NK-92 treated with Interleukin-12 subunit alpha and Interleukin-12 subunit beta, amount 100 ng/mL, for 24 hours (cell line): ENCODE measurements around the gene STX4.
A peak's percentile ranks its signal among the peaks of the same experiment; 100 is the strongest.

Experiments used
- DNase-seq: peaks from one replicate; lab custom pipeline; 2025; lab: John Stamatoyannopoulos, UW

STX4 gene

GRCh38 chr16:31032736-31033708, at the start of gene STX4:
TSS of gene STX4 (plus strand) at chr16:31033558. CDS start at chr16:31033806, 248 bp downstream.
- DNase-seq: peak; percentile 96

- DNase-seq: no peak
Measured at GRCh38 chr16:30983898-30984610, 49.3 kb upstream of the STX4 start.

DNA sequence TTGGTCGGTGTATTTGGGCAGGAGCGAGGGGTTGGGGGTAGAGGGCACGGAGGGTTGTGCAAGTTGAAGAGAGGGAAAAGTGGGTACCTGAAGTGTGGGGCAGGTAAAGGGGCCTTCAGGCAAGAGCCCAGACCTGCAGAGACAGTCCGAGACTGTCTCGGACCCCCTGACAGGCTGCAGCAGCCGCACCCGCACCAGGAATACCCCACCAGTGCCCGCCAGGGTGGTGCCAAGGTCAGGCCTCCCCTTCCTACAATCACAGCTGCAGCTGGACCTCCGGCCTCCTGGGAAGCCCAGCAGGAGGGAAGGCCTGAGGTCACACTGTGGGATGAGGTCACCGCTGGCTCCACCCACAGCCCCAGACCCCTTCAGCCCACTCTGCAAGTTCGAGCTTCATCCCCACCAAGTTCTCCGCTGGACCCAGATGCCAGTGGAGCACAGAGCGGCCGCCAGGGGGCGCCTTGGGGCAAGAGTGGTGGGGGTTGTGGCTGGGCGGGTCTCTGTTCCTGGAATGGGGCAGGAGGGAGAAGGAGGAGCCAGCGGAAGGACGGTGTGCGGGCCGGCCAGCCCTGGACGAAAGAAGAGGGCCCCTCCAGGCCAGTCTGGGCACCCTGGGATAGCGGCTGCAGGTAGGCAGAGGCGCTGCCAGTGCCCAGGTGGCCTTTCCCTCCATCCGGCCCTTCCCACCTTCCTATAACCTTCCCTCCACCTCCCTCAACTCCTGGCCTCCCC, 48.5 kb upstream of the STX4 start, which contains the start of gene HSD3B7:
Gene HSD3B7, plus strand, starts transcription at position 539 of the 732 bp plus-strand sequence. CDS start 452 bp downstream, outside the sequence.
- peak; percentile 66 for DNase-seq

DNA sequence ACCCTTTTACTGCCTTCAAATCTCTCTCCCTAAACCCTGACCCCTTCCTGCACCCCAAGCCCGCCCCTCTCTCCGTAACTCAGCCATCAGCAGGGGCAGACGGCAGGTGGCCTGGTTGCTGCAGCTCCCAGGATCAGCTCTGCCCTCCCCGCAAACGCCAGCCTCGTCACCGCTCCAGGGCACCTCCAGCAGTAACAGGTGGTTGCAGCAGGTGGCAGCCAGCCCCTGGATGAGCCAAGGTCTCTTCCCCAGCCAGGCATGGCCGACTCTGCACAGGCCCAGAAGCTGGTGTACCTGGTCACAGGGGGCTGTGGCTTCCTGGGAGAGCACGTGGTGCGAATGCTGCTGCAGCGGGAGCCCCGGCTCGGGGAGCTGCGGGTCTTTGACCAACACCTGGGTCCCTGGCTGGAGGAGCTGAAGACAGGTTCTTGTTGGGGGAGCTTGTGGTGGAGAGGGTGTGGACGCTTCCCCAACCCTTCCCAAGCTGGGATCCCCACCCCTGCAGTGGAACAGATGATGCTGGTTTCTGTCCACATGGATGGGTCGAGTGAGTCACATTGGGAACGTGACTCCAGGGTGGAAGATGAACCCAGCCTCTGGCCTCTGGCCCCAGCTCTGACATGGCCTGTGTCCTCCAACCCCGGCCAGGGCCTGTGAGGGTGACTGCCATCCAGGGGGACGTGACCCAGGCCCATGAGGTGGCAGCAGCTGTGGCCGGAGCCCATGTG, 47.8 kb upstream of the STX4 start:
- DNase-seq: no peak

DNA sequence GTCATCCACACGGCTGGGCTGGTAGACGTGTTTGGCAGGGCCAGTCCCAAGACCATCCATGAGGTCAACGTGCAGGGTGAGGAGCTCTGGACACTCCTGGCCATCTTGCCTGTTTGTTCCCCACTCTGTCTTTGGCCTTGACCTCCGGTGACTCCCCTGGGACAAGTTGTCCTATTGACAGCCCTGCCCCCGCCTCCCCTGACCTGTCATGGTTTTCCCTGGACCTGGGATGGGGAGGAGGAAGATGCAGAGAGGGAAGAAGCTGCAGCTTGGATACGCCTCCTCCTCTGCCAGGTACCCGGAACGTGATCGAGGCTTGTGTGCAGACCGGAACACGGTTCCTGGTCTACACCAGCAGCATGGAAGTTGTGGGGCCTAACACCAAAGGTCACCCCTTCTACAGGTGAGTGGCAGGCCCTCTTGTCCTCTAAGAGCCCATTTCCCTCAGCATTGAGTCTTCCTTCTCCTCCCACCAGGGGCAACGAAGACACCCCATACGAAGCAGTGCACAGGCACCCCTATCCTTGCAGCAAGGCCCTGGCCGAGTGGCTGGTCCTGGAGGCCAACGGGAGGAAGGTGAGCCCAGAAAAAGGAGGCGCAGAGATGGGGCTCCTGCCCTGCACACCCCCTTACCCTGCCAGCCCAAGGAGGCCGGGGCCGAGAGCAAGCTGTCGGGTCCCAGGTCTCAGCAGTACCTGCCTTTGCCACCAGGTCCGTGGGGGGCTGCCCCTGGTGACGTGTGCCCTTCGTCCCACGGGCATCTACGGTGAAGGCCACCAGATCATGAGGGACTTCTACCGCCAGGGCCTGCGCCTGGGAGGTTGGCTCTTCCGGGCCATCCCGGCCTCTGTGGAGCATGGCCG, 47.0 kb upstream of the STX4 start:
- DNase-seq: no peak

- no peak for DNase-seq
Measured at GRCh38 chr16:30987581-30988190, 45.7 kb upstream of the STX4 start.

DNA sequence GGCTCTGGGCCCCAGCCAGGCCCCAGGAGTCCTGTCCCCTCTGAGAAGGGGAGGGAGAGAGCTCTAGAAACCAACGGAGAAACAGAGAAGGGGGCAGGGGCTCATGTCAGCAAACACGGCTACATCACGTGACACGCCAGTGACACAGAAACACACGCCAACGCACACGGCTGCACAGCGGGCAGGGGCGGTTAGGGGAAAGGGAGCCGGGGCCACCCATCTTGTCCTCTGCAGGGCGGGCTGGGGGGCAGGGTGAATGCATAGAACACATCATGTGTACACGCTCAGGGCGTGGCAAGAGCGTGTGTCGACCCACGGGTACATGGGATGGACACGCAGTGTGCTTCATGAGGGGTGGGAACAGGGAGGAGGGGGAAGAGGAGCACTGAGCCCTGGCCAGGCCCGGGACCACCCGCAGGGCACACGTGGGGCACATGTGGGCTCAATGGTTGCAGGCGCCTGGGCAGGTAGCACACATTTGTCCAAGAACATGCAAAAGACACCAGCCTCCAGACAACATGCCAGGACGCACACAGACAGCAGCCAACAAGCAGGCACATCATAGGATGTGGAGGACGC, 43.8 kb upstream of the STX4 start:
- DNase-seq: no peak

GRCh38 chr16:30990105-30990504, 43.3 kb upstream of the STX4 start:
- no peak for DNase-seq

DNA sequence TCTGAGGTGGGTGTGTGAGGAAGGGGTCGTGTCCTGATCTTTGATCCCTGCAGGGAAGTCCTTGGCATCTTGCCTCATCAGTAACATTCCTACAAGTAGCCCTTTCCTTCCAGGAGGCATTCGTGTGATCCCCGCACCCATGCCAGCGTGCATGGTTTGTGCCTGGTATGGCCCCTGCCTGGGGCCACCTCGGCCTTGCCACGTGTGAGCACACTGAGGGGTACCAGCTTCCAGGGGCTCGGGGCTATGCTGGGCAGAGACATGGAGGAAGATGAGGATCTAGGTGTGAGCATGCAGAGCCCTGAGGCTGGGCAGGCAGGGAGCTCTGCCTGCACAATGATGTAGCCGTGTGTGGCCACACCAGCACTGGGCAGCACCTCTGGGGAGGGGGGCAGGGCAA, 42.3 kb upstream of the STX4 start:
- no peak for DNase-seq

- DNase-seq: no peak
Measured at GRCh38 chr16:30992276-30992780, 41.0 kb upstream of the STX4 start.

DNA sequence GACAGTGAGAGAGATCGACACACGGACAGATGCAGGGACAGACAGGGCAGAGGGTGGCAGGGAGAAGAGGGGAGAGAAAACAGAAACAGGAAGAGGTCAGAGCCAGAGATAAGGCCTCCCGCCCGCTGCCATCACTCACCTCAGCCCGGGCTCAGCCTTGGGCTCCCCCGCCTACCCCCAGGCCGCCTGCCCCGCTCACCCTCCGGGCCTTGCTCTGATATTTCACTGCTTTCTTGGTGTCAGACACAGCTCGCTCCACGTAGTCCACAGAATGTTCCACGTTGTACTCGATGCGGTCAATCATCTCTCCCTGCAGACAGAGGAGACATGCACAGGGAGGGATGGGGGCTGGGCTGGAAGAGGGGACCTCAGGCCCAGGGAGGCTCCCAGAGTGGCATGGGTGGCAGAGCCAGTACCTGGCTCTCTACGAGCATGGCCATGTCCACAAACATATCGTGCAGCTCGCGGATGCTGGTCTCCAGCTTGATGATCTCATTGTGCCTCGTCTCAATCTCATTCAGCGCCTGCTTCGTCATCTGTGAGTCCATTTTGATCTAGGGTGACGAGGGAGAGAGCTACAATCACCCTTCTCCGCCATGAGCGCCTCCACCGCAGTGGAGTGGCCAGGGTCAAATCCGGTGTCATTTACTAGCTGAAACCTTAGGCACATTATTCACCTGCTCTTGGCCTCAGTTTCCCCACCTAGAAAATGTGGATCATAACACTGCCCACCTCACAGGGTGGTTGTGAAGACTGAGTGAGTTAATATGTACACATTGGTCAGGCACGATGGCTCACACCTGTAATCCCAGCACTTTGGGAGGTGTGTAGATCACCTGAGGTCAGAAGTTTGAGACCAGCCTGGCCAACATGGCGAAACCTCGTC, 40.2 kb upstream of the STX4 start:
- no peak for DNase-seq

DNA sequence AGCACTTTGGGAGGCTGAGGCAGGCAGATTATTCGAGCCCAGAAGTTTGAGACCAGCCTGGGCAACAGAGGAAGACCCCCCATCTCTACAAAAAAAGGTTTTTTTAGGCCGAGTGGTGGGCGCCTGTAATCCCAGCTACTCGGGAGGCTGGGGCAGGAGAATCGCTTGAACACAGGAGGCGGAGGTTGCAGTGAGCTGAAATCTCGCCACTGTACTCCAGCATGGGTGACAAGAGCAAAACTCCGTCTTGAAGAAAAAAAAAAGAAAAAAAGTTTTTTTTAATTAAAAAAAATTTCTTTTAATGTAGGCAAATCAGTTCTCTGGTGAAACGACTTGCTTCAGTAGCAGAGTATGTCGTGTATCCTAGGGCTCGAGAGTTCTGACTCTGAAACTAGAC, 37.4 kb upstream of the STX4 start:
- no peak for DNase-seq

DNA sequence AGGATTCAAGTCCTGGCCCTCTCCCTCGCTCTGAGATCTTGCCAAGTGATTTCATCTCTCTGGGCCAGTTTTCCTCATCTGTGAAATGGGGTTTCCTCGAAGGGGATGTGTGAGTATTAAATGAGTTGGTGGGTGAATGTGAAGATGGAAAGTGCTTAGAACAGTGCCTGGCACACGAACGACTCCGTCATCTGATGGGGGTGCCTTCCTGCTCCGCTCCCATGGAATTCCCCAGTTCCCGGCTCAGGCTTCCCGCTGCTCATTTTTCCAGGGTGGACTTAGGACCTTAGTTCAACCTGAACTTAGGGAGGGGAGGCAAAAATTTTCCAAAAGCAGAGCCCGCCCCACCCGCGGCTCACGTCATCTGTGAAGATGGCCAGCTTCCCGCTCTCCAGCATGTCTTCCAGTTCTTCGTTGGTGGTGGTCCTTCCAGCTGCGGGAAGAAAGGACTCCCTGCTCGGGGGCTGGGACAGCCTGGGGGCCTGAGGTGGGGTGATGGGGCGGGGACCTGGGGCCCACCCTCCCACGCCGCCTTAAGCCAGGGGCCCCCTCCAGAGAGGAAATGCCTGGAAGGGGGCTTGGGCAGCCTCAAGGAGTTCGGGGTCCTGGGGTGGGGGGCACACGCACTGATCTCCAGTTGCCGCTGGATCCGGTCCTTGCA, 36.9 kb upstream of the STX4 start:
- DNase-seq: no peak

- peak; percentile 69 for DNase-seq
Measured at GRCh38 chr16:30996985-30997724, 36.2 kb upstream of the STX4 start.

- DNase-seq: no peak
Measured at GRCh38 chr16:30997725-30998711, 35.3 kb upstream of the STX4 start.
